ENCODE results near the gene SORCS2. TPM values are rescaled to one million over a fixed set of nuclear protein-coding genes. Genes with fewer than 3 reads are reported as not detected.
A peak's percentile ranks its signal among the peaks of the same experiment; 100 is the strongest.

The SORCS2 gene
- total RNA-seq, 8 experiments from 2014 or later = 1.8 to 14.0 (median 5.3) TPM

- 60 to 80% (median 64%) methylated on average over 1 to 3 of the region's 8 CpGs; no CpG with 5 or more reads in 7 of the 10 experiments for WGBS, 10 experiments
- Histone ChIP-seq H3K4me3 (no peak overlapping the region), H3K4me1 (replicated peaks in 1 of 2) (peaks cover 70 to 73% of the 10 kb centered on the region in 2 donors), H3K27ac (no peak overlapping the region)
- no peak for ATAC-seq (replicated peaks in 6 of 8)
- in situ Hi-C loops (cut with MboI; ENCODE audit: low pct_unique_long_range_greater_than_20kb in 2 of 9, low sequenced_read_pairs in 9 of 9, unreplicated experiment in 9 of 9) = no loop called here
Observed at GRCh38 chr4:7652451-7652881, 460.1 kb downstream of the SORCS2 start.

GRCh38 chr4:7652906-7653305 lies 460.6 kb downstream of the SORCS2 start:
- in situ Hi-C loops (cut with MboI; ENCODE audit: low pct_unique_long_range_greater_than_20kb in 2 of 9, low sequenced_read_pairs in 9 of 9, unreplicated experiment in 9 of 9) = no loop called here
- no peak for ATAC-seq (replicated peaks in 6 of 8)
- WGBS, 10 experiments = 76% methylated on average over 2 of the region's 3 CpGs; no CpG with 5 or more reads in 9 of the 10 experiments

DNA sequence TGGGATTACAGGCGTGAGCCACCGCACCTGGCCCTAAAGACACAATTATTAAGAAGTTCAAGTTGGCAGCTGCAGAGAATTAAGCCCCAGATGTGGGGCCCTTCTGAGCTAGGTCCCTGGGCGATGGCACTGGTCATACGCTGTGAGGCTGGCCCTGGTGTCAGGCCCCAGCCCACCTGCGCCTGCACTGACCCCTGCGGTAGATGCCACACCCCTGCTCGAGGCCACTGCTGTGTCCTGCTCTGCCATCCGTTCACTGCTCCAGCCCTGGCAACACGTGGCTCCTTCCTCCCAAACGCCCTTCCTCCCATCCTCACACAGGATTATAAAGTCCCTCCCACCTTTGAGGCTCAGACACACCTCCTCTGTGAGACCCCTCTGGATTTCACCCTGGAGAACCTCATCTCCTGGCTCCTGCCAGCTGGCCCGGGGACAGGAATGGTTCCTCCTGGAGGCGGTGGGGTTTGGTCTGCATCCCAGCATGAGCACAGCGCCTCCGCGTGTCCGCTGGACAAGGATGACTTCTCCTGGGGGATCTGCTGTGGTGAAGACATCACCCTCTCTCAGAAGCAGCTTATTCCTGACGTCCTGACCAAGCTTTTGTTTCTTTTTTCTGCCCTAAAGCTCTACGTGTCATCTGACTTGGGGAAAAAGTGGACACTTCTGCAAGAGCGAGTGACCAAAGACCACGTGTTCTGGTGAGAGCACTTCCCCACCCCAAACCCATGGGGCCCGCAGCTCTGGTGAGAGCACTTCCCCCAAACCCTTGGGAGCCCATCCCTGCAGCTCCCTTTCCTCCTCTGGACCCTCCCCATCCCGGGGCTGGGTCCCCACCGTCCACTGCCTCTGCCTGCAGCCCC lies 461.4 kb downstream of the SORCS2 start:
- Histone ChIP-seq H3K27ac (peak overlapping the region; percentile 55 to 64), H3K4me3 (no peak overlapping the region), H3K4me1 (replicated peaks in 1 of 2) (peaks cover 70 to 73% of the 10 kb centered on the region in 2 donors)
- no peak for ATAC-seq (replicated peaks in 6 of 8)
- in situ Hi-C loops (cut with MboI; ENCODE audit: low pct_unique_long_range_greater_than_20kb in 2 of 9, low sequenced_read_pairs in 9 of 9, unreplicated experiment in 9 of 9) = no loop called here
- WGBS, 10 experiments = 60 to 91% (median 88%) methylated on average over 1 to 7 of the region's 23 CpGs; no CpG with 5 or more reads in 5 of the 10 experiments

More at GRCh38 chr4:7652906-7653305, 460.6 kb downstream of the SORCS2 start:
- Histone ChIP-seq H3K27ac (no peak overlapping the region), H3K4me3 (no peak overlapping the region), H3K4me1 (replicated peaks in 1 of 2) (peaks cover 70 to 73% of the 10 kb centered on the region in 2 donors)

DNA sequence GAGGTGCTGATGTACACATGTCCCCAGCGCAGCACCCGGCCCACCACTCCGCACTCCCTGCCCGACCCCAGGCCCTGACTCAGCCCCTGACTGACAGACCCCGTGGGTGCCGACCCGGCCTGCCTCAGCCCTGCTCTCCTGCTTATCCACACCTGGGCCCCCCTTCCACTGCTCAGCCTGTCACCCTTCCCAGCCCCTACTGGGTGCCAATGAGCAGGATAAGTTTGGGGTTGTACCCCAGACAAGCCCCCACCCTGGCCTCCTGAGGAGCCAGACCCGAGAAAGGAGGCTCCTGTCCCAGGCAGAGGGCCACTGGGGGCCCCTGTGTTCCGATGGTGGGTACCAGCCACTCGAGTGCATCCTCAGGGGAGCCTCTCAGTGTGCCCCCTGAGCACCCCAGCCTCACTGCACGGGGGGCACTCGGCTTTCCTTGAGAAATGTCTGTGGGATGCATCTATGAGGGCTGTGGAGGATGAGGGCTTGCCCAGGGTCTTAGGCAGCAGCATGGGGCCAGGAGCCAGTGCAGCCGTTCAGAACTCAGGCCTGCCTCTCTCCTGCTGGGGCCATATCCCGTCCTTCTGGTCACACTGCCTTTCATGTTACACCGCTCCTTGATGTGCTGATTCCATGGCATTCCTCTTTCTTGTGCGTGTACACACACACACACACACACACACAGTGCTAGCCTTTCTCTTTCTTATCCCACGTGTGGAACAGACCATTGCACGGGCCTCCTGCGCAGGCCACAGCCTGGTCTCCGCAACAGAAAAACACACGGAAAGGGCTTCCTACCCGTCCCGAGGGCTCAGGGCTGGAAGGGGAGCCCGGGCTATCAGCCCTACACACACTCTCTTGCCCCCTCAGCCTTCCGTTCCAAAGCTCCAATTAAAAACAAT lies 462.5 kb downstream of the SORCS2 start:
- WGBS, 10 experiments = 11 to 69% (median 53%) methylated on average over 1 to 7 of the region's 25 CpGs; no CpG with 5 or more reads in 3 of the 10 experiments
- in situ Hi-C loops (cut with MboI; ENCODE audit: low pct_unique_long_range_greater_than_20kb in 2 of 9, low sequenced_read_pairs in 9 of 9, unreplicated experiment in 9 of 9) = no loop called here
- H3K27ac ChIP-seq = peak overlapping the region; percentile 55 to 64
- ATAC-seq (replicated peaks in 6 of 8) = peak in 5 of 8 experiments; percentile 2 to 54 (median 43)
- H3K4me1 ChIP-seq (replicated peaks in 1 of 2) = peaks cover 65 to 67% of the 10 kb centered on the region in 2 donors
- no peak overlapping the region for H3K4me3 ChIP-seq

DNA sequence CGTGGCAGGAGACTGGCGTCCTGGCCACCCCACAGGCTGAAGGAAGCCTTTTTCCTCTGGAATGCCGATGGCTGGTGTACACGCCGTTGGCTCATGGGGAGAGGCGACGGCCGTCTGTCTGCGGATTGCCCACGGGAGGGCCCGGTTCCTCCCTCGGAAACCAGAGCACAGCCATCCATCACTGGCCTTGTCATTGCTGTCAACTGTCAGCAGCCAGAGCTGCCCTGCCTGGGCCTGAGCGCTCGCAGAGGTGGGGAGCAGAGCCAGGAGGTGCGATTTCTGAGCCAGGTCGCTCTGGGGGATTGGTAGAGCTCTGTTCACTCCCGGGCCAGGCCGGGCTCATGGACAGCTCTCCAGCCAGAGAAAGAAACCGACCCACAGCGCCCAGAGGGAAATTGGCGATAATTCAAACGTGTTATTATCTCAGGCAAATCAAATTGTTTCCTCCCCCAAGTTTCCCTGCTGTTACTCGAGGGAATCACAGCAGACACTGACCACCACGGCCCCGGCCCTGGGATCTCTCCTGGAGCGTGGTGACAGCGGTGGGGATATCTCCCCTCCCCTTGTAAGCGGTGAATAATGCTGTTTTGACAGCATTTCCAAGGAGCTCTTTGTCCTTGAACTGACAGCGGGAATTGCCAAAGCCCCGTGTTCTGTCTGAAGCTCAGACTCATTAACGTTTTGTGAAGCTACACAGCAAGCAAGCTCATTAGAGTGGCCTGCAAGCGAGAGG lies 463.3 kb downstream of the SORCS2 start:
- 0 to 93% (median 42%) methylated on average over 3 to 15 of the region's 32 CpGs; no CpG with 5 or more reads in 2 of the 10 experiments for WGBS, 10 experiments
- peak overlapping the region; percentile 55 to 64 for H3K27ac ChIP-seq
- no peak overlapping the region for H3K4me3 ChIP-seq
- H3K4me1 ChIP-seq (replicated peaks in 1 of 2) = peaks cover 58 to 60% of the 10 kb centered on the region in 2 donors
- in situ Hi-C loops (cut with MboI; ENCODE audit: low pct_unique_long_range_greater_than_20kb in 2 of 9, low sequenced_read_pairs in 9 of 9, unreplicated experiment in 9 of 9) = no loop called here
- ATAC-seq (replicated peaks in 6 of 8) = peak in 5 of 8 experiments; percentile 73 to 79 (median 78)

- H3K4me3 ChIP-seq = no peak overlapping the region
- in situ Hi-C loops (cut with MboI; ENCODE audit: low pct_unique_long_range_greater_than_20kb in 2 of 9, low sequenced_read_pairs in 9 of 9, unreplicated experiment in 9 of 9) = no loop called here
Observed at GRCh38 chr4:7656244-7656800, 464.0 kb downstream of the SORCS2 start.

GRCh38 chr4:7657545-7658297 lies 465.4 kb downstream of the SORCS2 start:
- H3K4me3 ChIP-seq = no peak overlapping the region
- ATAC-seq (replicated peaks in 6 of 8) = no peak
- peaks cover 38 to 39% of the 10 kb centered on the region in 2 donors for H3K4me1 ChIP-seq (replicated peaks in 1 of 2)
- no peak overlapping the region for H3K27ac ChIP-seq
- 55 to 100% (median 85%) methylated on average over 4 to 6 of the region's 6 CpGs for WGBS, 10 experiments
- in situ Hi-C loops (cut with MboI; ENCODE audit: low pct_unique_long_range_greater_than_20kb in 2 of 9, low sequenced_read_pairs in 9 of 9, unreplicated experiment in 9 of 9) = no loop called here

More at GRCh38 chr4:7656244-7656800, 464.0 kb downstream of the SORCS2 start:
- Histone ChIP-seq H3K27ac (peak overlapping the region; percentile 55 to 64), H3K4me1 (replicated peaks in 1 of 2) (peaks cover 52 to 53% of the 10 kb centered on the region in 2 donors)
- WGBS, 10 experiments = 53 to 100% (median 69%) methylated on average over 2 to 6 of the region's 17 CpGs; no CpG with 5 or more reads in 6 of the 10 experiments
- ATAC-seq (replicated peaks in 6 of 8) = no peak

GRCh38 chr4:7658341-7659204 lies 466.2 kb downstream of the SORCS2 start:
- Histone ChIP-seq H3K27ac (no peak overlapping the region), H3K4me3 (no peak overlapping the region), H3K4me1 (replicated peaks in 1 of 2) (peaks cover 35 to 37% of the 10 kb centered on the region in 2 donors)
- no peak for ATAC-seq (replicated peaks in 6 of 8)
- in situ Hi-C loops (cut with MboI; ENCODE audit: low pct_unique_long_range_greater_than_20kb in 2 of 9, low sequenced_read_pairs in 9 of 9, unreplicated experiment in 9 of 9) = no loop called here
- WGBS, 10 experiments = 50 to 100% (median 69%) methylated on average over 1 to 4 of the region's 5 CpGs; no CpG with 5 or more reads in 4 of the 10 experiments

GRCh38 chr4:7659429-7660175 lies 467.3 kb downstream of the SORCS2 start:
- H3K4me1 ChIP-seq (replicated peaks in 1 of 2) = peaks cover 26 to 27% of the 10 kb centered on the region in 2 donors
- ATAC-seq (replicated peaks in 6 of 8) = no peak
- no peak overlapping the region for H3K4me3 ChIP-seq
- in situ Hi-C loops (cut with MboI; ENCODE audit: low pct_unique_long_range_greater_than_20kb in 2 of 9, low sequenced_read_pairs in 9 of 9, unreplicated experiment in 9 of 9) = no loop called here
- WGBS, 10 experiments = 20 to 95% (median 83%) methylated on average over 1 to 6 of the region's 8 CpGs; no CpG with 5 or more reads in 4 of the 10 experiments
- no peak overlapping the region for H3K27ac ChIP-seq

GRCh38 chr4:7660176-7661039 lies 468.1 kb downstream of the SORCS2 start:
- Histone ChIP-seq H3K4me1 (replicated peaks in 1 of 2) (peaks cover 17 to 18% of the 10 kb centered on the region in 2 donors), H3K4me3 (no peak overlapping the region), H3K27ac (no peak overlapping the region)
- ATAC-seq (replicated peaks in 6 of 8) = no peak
- WGBS, 10 experiments = 49 to 100% (median 84%) methylated on average over 1 to 7 of the region's 14 CpGs; no CpG with 5 or more reads in 4 of the 10 experiments
- in situ Hi-C loops (cut with MboI; ENCODE audit: low pct_unique_long_range_greater_than_20kb in 2 of 9, low sequenced_read_pairs in 9 of 9, unreplicated experiment in 9 of 9) = no loop called here

All from motor neuron (in vitro differentiated cells).